IMR-90 (cell line): ENCODE results near the gene GOT1.

ENCODE experiments used
- BHLHE40 ChIP-seq: fragments of 150-350 bp; IDR thresholded peaks from 2 replicates; pipeline ENCODE4 v1.6.1; 2016; ENCODE audit warnings: mild to moderate bottlenecking, low read depth, low read length
- CEBPB ChIP-seq: IDR thresholded peaks from 2 replicates; pipeline ENCODE4 v1.6.1; 2012; ENCODE audit warnings: low read depth, low read length, improper control_type of control experiment
- FOS ChIP-seq: fragments of 150-350 bp; IDR thresholded peaks from 2 replicates; pipeline ENCODE4 v1.6.1; 2016; ENCODE audit warnings: low read depth, low read length
- MAFK ChIP-seq: IDR thresholded peaks from 2 replicates; pipeline ENCODE4 v1.6.1; 2012; ENCODE audit warnings: low read depth, low read length, improper control_type of control experiment
- MAZ ChIP-seq: IDR thresholded peaks from 2 replicates; pipeline ENCODE4 v1.6.1; 2012; ENCODE audit warnings: low read depth, mild to moderate bottlenecking, low read length, improper control_type of control experiment, moderate library complexity, borderline replicate concordance
- NFE2L2 ChIP-seq: fragments of 150-350 bp; IDR thresholded peaks from 2 replicates; pipeline ENCODE4 v1.6.1; 2016; ENCODE audit warnings: low read depth, mild to moderate bottlenecking, low read length
- POLR2A ChIP-seq: IDR thresholded peaks from 2 replicates; pipeline ENCODE4 v1.6.1; 2012; ENCODE audit warnings: mild to moderate bottlenecking, low read depth, low read length
- RAD21 ChIP-seq: IDR thresholded peaks from 2 replicates; pipeline ENCODE4 v1.6.1; 2012; ENCODE audit warnings: low read length, improper control_type of control experiment
- RCOR1 ChIP-seq: IDR thresholded peaks from 2 replicates; pipeline ENCODE4 v1.6.1; 2012; ENCODE audit warnings: mild to moderate bottlenecking, low read length, improper control_type of control experiment; ENCODE audit not compliant: insufficient replicate concordance
- RFX5 ChIP-seq: IDR thresholded peaks from 2 replicates; pipeline ENCODE4 v1.8.0; 2012; ENCODE audit warnings: low read depth, mild to moderate bottlenecking, low read length, moderate library complexity
- SMC3 ChIP-seq: fragments of 150-350 bp; IDR thresholded peaks from 2 replicates; pipeline ENCODE4 v1.6.1; 2016; ENCODE audit warnings: low read depth, mild to moderate bottlenecking, antibody characterized with exemption, low read length, moderate library complexity
- USF2 ChIP-seq: fragments of 150-350 bp; IDR thresholded peaks from 2 replicates; pipeline ENCODE4 v1.6.1; 2017; ENCODE audit warnings: mild to moderate bottlenecking, antibody characterized with exemption, low read length, low read depth
- TF ChIP-seq, protein P1 (sequence below): conservative IDR thresholded peaks from 2 replicates; pipeline ENCODE4 v1.5.1; 2012; ENCODE audit warnings: mild to moderate bottlenecking, low read depth, low read length, improper control_type of control experiment

DNA sequence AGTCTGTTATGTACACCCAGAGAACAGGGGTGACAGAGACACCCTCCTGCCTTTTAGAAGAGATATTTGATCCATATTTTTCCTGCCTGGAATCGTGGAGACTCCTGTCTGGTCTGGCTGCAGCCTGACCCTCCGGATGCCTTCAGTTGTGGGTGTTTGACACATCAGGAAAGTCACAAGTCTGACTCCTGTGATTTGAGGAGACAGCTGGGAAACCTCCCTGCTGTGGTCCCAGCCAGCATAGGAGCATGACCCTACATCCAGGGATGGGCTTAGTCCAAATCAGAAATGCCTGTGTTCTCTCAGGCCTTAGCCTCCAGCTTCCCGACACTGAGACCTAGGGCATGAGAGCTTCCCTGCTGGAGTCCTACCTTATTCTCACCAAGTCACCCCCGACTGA, 43.4 kb downstream of the GOT1 start:
- no peak for TF ChIP-seq RAD21
- TF ChIP-seq, protein P1, sequence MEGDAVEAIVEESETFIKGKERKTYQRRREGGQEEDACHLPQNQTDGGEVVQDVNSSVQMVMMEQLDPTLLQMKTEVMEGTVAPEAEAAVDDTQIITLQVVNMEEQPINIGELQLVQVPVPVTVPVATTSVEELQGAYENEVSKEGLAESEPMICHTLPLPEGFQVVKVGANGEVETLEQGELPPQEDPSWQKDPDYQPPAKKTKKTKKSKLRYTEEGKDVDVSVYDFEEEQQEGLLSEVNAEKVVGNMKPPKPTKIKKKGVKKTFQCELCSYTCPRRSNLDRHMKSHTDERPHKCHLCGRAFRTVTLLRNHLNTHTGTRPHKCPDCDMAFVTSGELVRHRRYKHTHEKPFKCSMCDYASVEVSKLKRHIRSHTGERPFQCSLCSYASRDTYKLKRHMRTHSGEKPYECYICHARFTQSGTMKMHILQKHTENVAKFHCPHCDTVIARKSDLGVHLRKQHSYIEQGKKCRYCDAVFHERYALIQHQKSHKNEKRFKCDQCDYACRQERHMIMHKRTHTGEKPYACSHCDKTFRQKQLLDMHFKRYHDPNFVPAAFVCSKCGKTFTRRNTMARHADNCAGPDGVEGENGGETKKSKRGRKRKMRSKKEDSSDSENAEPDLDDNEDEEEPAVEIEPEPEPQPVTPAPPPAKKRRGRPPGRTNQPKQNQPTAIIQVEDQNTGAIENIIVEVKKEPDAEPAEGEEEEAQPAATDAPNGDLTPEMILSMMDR: no peak
- TF ChIP-seq POLR2A: no peak
- no peak for TF ChIP-seq CEBPB
- TF ChIP-seq BHLHE40: no peak
- no peak for TF ChIP-seq NFE2L2
- TF ChIP-seq USF2: no peak
- no peak for TF ChIP-seq FOS
- no peak for TF ChIP-seq RFX5
- no peak for TF ChIP-seq MAFK
- TF ChIP-seq MAZ: no peak
- TF ChIP-seq SMC3: no peak
- no peak for TF ChIP-seq RCOR1
